ENCODE data around the gene SOWAHB.

DNA sequence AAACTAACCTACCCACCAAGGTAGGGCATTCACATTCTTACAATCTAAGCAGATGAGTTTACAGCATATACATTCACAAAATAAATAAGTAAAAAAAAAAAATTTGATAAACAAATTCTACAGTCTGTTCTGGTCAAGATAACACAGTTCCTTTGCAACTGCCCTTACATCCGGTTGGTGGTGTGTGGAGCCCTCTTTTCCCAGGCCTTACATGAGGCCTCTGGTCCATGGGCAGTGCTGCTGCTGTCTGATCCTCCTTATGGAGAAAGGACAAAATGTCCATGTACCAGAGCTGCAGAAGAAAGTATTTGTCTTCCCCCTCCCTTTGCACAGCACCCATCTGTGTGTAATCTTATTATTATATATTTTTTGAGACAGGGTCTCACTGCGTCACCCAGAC lies 49.4 kb upstream of the SOWAHB start:
- no peak for TF ChIP-seq EZH2 (IDR thresholded peaks at IDR 0.05; ENCODE audit: borderline replicate concordance, low read length)
- TF ChIP-seq, protein P1, sequence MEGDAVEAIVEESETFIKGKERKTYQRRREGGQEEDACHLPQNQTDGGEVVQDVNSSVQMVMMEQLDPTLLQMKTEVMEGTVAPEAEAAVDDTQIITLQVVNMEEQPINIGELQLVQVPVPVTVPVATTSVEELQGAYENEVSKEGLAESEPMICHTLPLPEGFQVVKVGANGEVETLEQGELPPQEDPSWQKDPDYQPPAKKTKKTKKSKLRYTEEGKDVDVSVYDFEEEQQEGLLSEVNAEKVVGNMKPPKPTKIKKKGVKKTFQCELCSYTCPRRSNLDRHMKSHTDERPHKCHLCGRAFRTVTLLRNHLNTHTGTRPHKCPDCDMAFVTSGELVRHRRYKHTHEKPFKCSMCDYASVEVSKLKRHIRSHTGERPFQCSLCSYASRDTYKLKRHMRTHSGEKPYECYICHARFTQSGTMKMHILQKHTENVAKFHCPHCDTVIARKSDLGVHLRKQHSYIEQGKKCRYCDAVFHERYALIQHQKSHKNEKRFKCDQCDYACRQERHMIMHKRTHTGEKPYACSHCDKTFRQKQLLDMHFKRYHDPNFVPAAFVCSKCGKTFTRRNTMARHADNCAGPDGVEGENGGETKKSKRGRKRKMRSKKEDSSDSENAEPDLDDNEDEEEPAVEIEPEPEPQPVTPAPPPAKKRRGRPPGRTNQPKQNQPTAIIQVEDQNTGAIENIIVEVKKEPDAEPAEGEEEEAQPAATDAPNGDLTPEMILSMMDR (conservative IDR thresholded peaks at IDR 0.05 in 1 of 2, IDR thresholded peaks at IDR 0.05 in 1 of 2; ENCODE audit: extremely low read depth in 1 of 2, insufficient read depth in 1 of 2, low read depth in 1 of 2, low read length in 2 of 2): no peak

Data from mammary epithelial cell (primary cell).